HUES6 (cell line): ENCODE data around the gene RLF.

Source experiments
- H3K27ac ChIP-seq: 2 replicates; pipeline ENCODE4 v1.7.0; 2013; ENCODE audit warnings: low read depth, mild to moderate bottlenecking, low read length, inconsistent platforms
- H3K27me3 ChIP-seq: 2 replicates; pipeline ENCODE4 v1.6.1; 2013; ENCODE audit warnings: low read length; ENCODE audit not compliant: control insufficient read depth, insufficient read depth
- H3K36me3 ChIP-seq: 2 replicates; pipeline ENCODE4 v1.6.1; 2013; ENCODE audit warnings: low read length; ENCODE audit not compliant: control insufficient read depth, insufficient read depth
- H3K4me1 ChIP-seq: 2 replicates; pipeline ENCODE4 v1.6.1; 2013; ENCODE audit warnings: low read length; ENCODE audit not compliant: control insufficient read depth, insufficient read depth
- H3K4me3 ChIP-seq: 2 replicates; pipeline ENCODE4 v1.5.1; 2013; ENCODE audit warnings: low read depth, low read length
- H3K9ac ChIP-seq: one replicate; pipeline ENCODE4 v1.6.1; 2013; ENCODE audit warnings: mild to moderate bottlenecking, low read length
- H3K9me3 ChIP-seq: 2 replicates; pipeline ENCODE4 v1.6.1; 2013; ENCODE audit warnings: low read depth, low read length; ENCODE audit not compliant: control insufficient read depth, insufficient read depth

Gene RLF

DNA sequence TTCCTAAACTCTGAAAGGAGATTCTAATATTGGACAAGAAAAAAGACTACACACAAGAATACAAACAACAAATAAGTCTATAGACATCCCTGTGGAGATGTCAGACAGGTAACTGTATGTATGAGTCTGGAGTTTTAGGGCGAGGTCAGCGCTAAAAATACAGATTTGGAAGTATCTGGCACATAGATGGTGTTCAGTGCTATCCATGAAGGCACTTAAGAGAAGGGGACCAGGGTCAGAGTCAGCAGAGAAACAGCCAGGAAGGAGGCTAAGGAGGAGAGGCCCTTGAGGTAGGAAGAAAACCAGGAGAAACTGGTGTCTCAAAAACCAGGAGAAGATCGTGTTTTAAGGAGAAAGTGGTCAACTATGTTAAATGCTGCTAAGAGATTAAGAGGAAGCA is 114.9 kb downstream of the RLF start:
- Histone ChIP-seq H3K4me1 (no peaks in the 10 kb centered on the region), H3K36me3 (peaks cover 55% of the 10 kb centered on the region), H3K9ac (no peak overlapping the region), H3K4me3 (no peak overlapping the region), H3K27me3 (no peaks in the 10 kb centered on the region), H3K9me3 (no peaks in the 10 kb centered on the region), H3K27ac (no peak overlapping the region)

GRCh38 chr1:40281853-40282252 is 120.7 kb downstream of the RLF start:
- Histone ChIP-seq H3K27ac (no peak overlapping the region), H3K9ac (no peak overlapping the region), H3K9me3 (no peaks in the 10 kb centered on the region), H3K27me3 (no peaks in the 10 kb centered on the region), H3K4me1 (no peaks in the 10 kb centered on the region), H3K36me3 (peaks cover 50% of the 10 kb centered on the region), H3K4me3 (no peak overlapping the region)
